HuH-7.5 (cell line): ENCODE measurements around the gene CXorf66.
"Not testable (repeated sequence)": the region's sequence is repeated elsewhere in the genome, so short reads cannot be mapped to it uniquely, and the experiment has no call there.

Source experiments
- DNase-seq: peaks from one replicate; pipeline ENCODE4 v3.0.0; 2011; ENCODE audit warnings: low spot score

Gene CXorf66, protein sequence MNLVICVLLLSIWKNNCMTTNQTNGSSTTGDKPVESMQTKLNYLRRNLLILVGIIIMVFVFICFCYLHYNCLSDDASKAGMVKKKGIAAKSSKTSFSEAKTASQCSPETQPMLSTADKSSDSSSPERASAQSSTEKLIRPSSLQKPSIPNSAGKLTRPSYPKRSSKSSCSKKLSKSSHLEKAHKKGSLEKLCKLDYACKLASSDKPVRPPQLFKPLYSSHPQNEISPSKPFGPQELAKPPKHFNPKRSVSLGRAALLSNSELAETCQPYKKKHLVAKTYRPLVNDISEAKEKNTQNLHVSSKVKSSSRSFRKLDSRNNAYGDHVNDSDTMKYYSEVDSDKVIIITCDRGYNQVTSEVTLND

DNA sequence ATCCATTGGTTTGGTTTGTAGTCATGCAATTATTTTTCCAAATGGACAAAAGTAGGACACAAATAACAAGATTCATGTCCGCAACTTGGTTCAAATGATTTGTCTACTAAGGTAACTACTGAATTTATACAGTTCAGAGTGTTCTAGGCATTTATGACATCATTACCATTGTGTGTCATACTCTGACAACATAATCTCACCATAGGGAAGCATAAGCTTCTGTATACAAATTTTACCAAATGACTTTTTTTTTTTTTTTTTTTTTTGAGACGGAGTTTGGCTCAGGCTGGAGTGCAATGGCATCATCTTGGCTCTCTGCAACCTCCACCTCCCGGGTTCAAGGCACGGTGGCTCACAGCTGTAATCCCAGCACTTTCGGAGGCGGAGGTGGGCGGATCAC is at the start of gene CXorf66:
CXorf66 (minus strand) TSS at position 101 of the 400 bp plus-strand sequence; CDS start at position 76, 25 bp downstream.
- DNase-seq = no peak

DNA sequence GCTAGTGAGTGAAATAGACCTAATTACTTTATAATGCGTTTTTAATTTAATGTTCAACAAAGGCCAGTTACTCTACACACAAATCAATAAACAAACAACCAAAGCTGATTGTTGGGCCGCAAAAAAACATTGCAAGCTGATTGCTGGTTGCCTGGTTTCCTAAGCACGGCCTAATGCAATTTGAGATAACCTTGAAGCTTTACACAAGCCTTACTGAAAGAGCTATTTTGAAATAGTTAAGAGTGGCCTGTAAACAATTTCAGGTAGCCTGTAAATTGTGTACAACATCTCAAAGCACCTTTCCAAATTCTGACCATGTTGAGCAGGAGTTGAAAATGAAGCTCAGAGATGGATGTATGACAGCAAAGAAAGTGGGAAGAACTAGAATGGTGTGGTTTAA is 17.5 kb upstream of the CXorf66 start:
- DNase-seq = no peak

DNA sequence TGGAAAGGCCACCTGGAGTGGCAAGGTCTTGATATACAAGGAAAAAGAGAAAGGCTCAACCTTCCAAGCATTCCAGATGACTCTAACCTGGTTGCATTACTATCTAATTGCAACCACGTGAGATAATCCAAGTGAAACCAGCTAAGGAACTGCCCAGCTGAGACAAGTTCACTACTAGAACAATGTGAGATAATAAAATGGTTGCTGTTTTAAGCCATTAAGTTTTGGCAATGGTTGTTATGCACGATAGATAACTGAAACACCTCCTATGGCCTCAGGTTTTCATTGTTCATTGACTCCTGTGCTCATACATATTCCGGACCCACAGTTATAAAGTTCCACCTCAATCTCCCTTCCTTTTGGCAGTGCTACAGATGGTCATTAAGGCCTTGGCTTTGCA is 9.2 kb upstream of the CXorf66 start:
- DNase-seq = no peak

DNA sequence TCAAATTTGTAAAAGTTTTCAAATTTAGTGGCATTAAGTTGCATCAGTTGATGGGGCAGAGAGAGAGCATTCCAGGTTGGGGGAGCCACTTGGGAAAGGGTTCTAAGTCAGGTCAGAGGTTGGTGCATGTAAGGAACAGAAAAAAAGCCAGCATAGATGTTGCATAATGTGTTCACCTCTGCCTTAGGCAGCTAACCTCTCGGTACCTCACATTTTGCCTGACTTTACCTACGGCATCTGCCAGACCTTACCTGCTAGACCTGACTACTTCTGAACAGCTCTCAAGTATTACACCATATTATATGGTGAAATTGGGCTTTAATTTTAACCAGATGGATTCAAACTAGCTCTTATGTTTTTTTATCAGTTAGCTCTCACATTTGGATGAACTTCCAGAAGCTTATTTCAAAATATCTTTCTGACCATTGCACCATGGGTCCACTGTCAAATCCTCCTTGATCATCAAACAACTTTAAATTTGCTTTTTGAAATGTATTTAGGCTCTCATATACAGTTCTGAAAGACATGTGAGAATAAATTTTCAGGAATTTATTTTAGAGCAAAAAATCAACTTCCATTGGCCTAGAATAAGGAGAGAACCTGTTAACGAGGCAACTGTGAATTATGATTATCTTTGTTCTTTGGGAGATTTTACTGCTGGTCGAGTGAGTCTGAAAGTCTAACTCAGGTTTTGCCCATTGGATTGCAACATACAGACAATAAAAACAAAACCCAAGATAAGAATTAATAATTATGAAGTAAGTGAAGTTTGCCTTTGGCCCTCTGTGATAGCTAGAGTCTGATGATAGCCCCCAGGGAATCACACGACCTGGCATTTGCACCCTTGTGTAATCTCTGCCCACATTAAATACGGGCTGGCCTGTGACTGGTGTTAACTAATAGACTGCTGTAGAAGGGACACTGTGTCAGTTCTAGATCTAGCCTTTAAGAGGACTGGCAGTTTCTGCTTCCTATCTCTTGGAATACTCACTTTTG is 7.6 kb upstream of the CXorf66 start:
- no peak for DNase-seq

DNA sequence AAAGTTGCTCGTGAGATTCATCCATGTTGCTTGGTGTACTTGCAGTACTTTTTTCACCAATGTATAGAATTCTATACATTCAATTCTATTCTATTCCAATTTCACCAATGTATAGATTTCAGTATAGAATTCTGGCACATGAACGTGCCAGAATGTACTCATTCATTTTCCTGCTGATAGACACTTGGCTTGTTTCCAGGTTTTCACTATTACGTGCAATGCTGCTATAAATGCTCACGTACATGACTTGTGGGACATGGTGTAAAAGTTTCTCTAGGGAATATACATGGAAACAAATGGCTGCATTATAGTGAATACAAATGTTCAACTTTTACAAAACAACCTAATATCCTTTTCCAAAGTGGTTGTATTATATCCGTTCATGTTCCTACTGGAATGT is 6.8 kb upstream of the CXorf66 start:
- DNase-seq = no peak

DNA sequence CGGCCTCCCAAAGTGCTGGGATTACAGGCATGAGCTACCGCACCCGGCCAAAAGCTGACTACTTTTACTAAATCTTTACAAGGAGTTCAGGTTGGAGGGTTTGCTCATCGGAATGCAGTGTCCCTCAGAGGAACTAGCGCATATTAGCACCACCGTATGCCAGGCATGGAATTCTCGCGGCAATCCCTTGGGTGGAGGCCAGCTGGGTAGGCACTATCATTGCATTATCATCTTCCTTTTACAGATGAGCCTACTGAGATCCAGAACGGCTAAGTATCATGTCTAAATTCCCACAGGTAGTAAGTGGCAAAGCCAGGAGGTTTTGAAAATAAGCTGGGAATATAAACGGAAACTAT is 6.1 kb upstream of the CXorf66 start:
- no peak for DNase-seq

DNA sequence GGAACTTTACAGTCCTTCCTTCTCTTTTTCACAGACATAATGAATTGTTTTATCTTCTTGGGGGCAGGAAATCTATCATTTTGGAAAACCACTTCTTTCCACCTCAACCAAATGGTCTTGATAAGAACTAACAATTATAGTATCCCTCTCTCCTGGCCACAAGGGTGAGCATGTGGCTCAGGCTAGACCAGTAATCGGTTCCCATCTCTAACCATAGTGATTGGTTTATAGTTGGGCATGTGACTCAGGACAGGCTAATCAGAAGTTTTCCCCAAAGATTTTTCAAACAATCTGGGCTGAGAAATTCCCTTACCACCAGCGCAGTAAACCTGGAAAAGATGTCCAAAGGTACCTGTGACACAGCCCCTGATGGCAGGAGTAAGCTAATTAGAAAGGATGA is 4.0 kb upstream of the CXorf66 start:
- no peak for DNase-seq

DNA sequence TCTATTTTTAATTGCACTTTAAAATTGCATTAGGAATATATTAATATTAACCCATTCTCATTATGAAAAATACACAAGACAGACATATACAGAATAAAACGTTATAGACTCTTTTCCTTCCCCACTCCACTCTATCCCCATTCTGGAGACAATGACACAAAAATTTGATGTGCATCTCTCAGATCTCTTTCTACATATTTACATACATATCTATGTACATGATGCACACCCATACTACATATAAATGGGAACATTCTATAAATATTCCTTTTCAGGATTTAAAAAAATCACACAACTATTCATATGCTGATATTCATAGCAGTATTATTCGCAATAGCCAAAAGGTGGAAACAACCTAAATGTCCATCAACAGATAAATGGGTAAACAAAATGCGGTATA is 2.4 kb upstream of the CXorf66 start:
- no peak for DNase-seq

DNA sequence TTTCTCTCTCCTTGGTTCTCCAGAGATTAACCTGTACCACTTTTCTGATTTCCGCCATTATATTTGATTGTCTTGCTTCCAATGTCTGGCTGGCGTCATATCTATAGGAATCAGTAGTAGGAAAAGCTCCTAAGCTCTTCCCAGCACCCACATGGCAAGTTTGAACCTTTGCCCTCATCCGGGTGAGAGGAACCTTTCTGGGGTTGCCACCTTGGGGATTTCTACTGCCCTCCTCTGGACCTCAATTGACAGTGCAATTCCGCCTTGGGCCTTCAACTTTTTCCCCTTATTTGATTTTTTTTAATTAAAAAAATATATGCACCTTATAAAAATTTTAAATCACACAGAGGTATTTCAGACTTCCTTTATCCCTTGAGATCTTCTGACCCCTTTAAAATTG is 2.0 kb upstream of the CXorf66 start:
- peak; percentile 2 for DNase-seq

DNA sequence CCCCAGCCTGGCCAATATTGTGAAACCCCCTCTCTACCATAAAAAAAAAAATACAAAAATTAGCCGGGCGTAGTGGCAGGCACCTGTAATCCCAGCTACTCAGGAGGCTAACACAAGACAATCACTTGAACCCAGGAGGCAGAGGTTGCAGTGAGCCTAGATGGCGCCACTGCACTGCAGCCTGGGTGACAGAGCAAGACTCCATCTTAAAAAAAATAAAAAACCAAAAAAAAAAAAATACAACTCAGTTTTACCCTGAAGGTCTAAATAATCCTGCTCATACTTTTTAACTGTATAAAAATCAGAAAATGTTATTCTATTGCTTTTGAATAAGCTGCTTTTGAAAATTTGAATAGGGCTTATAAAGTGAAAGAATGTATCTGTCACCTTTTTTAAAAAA is 838 bp upstream of the CXorf66 start:
- DNase-seq = not testable (repeated sequence)

DNA sequence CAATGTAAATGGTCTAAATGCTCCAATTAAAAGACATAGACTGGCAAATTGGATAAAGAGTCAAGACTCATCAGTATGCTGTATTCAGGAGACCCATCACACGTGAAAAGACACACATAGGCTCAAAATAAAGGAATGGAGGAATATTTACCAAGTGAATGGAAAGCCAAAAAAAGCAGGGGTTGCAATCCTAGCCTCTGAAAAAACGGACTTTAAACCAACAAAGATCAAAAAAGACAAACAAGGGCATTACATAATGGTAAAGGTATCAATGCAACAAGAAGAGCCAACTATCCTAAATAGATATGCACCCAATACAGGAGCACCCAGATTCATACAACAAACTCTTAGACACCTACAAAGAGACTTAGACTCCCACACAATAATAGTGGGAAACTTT is 4.2 kb downstream of the CXorf66 start:
- not testable (repeated sequence) for DNase-seq

DNA sequence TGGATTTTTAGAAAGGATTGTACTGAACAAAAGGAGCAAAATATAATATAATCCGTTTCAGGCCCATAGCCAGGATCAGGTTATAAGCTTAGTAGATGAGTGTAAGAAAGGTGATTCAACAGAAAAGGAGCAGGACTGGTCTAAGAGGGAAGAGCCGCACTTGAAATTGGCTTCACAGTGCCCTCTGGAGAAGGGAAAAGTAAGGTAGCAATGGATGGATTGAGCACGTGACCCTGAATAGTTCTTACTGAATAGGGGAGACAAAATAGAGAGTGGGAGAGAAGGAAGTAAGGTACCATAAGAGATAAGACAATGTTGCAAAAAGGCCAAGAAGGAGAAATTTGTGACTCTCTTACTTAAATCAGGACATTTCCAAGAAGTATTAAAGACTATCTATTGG is 15.6 kb downstream of the CXorf66 start:
- no peak for DNase-seq

DNA sequence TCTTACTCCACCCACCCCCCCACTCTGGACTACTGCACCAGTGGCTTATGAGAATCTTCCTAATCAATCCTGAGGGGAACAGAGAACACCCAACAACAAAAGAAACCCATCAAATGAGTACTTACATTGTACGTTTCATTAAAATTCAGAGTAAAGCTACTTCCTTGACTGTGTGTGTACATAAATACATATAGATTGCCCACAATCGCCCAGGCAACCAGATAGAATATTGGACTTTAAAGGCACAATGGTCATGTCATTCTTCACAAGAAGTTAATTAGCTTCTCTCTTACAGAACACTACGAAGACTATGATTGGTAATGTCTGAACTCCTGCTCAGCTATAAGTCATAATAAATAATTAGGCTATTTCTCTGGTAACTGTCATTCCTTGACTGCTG is 20.2 kb downstream of the CXorf66 start:
- no peak for DNase-seq

DNA sequence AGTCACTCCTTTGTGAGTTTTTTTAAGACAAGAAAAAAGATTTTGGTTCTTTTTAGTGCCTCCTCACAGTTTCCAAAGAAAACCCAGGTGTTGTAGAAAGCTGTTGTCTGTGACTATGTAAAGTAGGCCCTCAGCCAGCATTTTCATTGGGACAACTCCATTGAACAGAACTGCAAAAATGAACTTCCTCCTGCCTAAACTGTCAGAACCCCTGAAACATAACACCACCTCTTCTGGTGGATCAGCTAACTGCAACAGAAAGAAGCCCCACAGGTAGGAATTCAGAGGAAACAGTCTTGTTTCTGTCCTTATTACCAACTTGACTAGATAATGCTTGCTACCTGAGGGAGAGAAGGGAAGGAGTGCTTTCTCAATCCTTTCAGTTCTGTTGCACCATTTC is 29.1 kb downstream of the CXorf66 start:
- DNase-seq = no peak

DNA sequence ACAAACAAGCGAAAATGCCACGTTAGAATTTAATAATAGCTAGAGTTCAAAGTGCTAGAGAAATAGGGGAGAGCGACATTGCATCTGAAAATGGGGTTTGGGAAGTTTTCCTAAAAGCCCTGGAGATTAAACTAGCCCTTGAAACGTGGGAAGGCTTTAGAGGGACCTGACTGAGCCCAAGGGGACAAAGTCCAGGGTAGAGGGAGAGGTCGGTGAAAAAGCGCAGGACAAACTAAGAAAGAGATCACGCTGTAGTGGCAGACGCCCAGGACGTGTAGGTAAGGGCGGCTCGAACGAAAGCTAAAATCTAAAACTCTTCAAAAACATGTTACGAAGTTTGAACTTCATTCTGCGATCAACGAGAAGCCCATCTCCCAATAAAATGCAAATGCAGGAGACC is 31.4 kb downstream of the CXorf66 start:
- DNase-seq = no peak

DNA sequence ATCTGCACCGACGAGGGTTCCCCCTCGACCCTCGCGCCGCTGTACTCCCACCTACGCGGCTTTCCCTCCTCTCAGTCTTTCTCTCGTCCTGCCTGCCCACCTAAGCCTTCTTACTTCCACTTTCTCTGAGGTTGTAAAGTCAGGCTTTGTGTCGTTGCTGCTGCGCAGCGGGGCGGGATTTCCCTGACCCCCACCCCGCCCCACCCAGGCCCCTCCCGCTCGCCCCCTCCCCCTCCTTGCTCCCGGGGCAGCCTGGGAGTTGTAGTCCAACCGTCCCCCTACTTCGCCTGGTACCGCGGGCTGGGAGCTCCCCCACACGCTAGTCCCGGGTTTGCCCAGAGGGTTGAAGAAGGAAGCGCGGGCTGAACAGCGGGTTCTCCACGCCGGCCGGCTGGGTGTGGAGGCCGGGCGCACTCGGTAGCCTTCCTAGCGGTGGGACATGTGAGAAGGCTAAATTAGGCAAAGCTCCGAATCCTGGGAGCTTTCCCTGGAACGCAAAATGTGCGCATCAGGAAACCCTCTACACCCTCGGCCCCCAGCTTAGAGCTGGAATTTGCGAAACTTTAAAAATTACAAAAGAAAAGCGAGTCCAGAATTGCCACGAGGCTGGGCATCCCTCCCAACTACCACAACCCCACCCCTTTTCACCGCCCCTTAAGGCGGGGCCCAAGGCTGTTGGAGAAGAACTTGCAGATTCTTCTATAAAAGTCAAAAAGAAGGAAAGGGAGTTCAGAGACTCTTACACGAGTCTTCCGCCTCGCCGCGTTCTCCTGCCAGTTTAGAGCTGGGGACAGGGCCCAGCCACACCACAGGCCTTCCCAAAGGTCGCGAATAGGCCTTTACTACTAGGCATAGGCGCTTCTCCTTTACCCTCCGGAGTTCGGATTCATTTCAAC is 32.2 kb downstream of the CXorf66 start, which contains the start of gene ATP11C:
ATP11C (minus strand) TSS at position 153 of the 896 bp plus-strand sequence. CDS start 1,011 bp downstream, outside the sequence.
- no peak for DNase-seq

DNA sequence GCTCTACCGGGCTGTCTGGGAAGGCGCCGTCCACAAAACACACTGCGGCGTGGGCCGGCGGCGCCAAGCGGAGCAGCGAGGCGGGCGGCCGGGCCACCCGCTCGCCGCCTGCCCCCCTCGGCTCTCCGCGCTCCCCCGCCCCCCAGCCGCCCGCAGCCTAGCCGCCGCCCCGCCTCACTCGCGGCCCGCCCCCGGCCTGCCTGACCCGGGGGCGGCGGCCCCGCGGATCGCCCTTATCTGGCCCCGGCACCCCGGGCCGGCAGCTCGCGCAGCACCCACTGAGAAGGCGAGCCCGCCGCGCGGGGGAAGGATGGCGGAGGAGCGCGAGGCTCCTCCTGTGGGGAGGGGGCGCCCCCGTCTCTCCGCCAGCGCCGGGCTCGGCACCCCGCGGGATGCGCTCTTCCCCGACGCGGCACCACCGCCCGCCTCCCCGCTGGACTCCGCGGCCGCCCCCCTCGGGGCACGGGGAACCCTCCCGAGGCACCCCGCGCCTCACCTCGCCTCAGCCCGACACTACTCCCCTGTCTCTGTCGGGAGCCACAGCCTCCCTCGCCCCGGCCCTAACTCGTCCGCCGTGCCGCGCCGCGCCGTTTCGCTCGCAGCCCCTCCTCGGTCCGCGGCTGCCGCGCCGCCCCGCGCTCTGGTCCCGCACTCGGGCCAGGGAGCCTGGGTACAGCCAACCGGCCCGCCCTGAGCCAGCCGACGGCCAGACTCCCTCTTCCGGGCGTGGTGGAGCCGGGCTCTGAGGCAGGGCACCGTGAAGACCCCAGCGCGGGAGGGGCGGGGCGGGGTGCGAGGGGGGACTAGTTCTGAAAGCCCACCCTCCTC is 33.0 kb downstream of the CXorf66 start:
- no peak for DNase-seq

DNA sequence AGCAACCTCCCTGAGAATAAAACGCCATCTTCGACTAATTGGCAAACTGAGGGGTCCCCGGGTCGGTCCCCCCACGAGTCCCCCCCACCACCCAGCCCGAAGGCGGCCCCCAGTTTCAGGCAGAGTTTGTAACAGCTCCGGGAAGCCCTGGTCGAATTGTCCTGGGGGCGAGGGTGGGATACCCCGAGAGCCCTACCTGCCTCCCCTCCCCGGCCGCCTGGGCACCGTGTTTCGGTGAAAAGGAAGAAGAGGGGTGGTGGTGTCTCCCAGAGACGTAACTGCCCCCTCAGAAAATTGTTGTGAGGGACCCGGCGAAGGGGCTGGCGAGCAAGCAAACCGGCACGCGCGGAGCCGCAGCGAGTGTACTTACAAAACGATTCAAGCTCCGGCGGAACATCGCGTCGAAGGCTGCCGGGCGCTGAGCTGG is 33.7 kb downstream of the CXorf66 start:
- DNase-seq = no peak

DNA sequence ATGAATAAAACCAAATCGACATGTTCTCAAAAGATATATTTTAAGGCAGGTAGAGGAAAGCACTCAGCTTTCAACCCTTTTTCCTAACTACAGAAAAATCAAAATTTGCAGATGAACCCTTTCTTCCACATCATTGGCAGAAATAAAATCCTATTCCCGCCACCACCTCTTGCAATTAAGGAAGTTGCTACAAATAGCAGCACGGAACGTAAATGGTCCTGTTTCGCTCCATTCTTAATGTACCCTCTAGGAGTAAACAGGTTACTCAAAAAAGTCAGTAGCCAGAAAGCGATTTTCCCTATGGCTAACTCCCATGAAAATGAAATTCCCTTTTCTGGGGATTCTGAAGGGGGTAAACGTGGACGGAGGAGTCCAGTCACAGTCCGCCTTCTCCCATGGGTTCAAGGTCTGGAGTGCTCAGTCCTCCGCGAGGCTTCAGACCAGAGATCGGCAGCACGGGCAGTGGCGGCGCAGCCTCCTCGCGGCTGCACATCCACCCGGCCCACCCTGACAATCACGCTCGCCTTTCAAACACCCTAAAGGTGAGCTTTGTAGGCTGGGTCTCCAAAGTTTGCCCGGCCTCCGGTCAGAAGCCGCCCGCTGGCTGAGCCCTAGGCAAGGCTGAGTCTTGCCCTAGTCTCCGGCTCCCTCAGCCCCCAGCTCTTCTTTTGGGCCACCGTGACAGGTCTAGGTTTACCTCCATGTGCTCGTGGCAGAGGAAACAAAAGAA is 34.2 kb downstream of the CXorf66 start:
- DNase-seq = no peak

DNA sequence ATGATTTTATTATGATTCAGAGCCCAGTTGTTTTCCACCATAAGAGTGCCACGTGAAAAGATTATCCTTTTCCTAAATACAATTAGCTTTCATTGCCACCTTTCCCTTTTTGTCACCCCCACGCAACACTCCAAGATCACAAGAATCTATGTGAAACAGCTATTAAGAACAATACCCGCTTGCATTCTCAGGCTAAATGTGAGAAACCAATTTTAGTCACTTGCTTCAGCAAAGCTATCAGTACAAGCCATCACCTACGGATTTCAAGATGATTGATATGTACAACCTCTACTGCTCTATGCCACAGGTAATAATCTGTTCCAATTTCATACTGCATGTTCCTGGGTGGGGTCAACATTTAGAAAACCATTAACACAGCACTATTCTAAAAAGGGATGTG is 34.9 kb downstream of the CXorf66 start:
- no peak for DNase-seq
